K562 treated with DMSO at 1 percent for 48 hours (cell line): ENCODE data around the gene KCNAB2. TPM values are rescaled to one million over a fixed set of nuclear protein-coding genes. Genes with fewer than 3 reads are reported as not detected.

Experiments
- total RNA-seq: library from RNA; unstranded; fragments of 300-600 nt; gene quantifications from 2 replicates; pipeline ENCODE4 v1.2.3, GENCODE V29; 2022; ENCODE audit warnings: low replicate concordance; ENCODE audit errors: extremely low read depth

The KCNAB2 gene
- not detected in 2 replicates for total RNA-seq

GRCh38 chr1:6045561-6045960, at the start of gene KCNAB2:
Gene KCNAB2 (plus strand): TSS chr1:6045888. CDS start chr1:6051537, 5,649 bp downstream.

Other genes starting within 250 kb of the KCNAB2 start
- gene NPHP4, start 53.5 kb upstream of the KCNAB2 start, total RNA-seq, result not detected in 2 replicates
- not detected in 2 replicates for gene CHD5, start 134.4 kb downstream of the KCNAB2 start, total RNA-seq
- gene RPL22, start 153.7 kb downstream of the KCNAB2 start, total RNA-seq, result not detected in 2 replicates
- gene RNF207, start 160.2 kb downstream of the KCNAB2 start, total RNA-seq, result not detected in 2 replicates
- gene ICMT, start 190.1 kb downstream of the KCNAB2 start, total RNA-seq, result not detected in 2 replicates
- gene HES3, start 198.3 kb downstream of the KCNAB2 start, total RNA-seq, result not detected in 2 replicates
- gene GPR153, start 215.2 kb downstream of the KCNAB2 start, total RNA-seq, result not detected in 2 replicates